GM12801 (cell line): Measurements from ENCODE around the gene KRT74.

Source experiments
- TF ChIP-seq, protein P1 (sequence below): IDR thresholded peaks from one replicate; pipeline ENCODE4 v1.5.1; 2011; ENCODE audit warnings: control low read depth; ENCODE audit not compliant: insufficient read length; ENCODE audit errors: extremely low read depth

KRT74 gene

DNA sequence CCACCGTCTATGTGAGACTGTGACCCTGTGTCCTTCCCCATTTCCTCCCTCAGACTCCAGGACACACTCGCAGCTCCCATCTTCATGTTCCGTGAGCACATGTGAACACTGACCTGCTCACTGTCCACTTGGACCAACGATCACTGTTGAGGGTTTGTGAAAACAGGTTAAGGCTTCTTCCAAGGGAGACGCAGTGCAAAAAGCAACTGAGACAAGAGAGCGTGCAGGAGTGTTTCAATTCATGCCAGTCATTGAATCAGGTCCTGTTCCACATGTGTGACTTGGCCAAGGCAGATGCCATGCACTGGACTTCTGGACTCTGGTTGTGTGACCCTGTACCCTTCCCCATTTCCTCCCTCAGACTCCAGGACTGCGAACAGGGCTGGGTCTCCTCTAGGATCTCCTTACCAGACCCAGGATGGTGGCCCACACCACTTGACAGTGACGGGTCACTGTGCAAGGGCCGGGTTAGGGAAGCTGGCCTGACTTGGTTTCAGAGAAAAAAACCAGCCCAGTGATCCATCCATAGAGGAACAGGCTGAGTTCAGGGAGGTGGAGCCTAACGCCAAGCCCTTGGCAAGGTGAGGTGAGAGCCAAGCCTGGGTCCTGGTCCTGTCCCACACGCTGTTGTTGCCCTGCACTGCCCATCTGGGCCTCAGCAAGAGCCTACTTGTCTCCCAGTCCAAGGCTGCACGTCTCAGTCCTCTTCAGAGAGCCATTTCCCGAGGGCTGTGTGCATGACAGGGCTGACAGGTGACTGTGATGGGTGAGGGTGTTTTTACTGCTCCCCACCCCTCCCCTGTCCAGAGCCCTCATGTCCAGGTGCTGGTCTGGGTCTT lies 47.8 kb downstream of the KRT74 start:
- TF ChIP-seq, protein P1, sequence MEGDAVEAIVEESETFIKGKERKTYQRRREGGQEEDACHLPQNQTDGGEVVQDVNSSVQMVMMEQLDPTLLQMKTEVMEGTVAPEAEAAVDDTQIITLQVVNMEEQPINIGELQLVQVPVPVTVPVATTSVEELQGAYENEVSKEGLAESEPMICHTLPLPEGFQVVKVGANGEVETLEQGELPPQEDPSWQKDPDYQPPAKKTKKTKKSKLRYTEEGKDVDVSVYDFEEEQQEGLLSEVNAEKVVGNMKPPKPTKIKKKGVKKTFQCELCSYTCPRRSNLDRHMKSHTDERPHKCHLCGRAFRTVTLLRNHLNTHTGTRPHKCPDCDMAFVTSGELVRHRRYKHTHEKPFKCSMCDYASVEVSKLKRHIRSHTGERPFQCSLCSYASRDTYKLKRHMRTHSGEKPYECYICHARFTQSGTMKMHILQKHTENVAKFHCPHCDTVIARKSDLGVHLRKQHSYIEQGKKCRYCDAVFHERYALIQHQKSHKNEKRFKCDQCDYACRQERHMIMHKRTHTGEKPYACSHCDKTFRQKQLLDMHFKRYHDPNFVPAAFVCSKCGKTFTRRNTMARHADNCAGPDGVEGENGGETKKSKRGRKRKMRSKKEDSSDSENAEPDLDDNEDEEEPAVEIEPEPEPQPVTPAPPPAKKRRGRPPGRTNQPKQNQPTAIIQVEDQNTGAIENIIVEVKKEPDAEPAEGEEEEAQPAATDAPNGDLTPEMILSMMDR, result no peak

DNA sequence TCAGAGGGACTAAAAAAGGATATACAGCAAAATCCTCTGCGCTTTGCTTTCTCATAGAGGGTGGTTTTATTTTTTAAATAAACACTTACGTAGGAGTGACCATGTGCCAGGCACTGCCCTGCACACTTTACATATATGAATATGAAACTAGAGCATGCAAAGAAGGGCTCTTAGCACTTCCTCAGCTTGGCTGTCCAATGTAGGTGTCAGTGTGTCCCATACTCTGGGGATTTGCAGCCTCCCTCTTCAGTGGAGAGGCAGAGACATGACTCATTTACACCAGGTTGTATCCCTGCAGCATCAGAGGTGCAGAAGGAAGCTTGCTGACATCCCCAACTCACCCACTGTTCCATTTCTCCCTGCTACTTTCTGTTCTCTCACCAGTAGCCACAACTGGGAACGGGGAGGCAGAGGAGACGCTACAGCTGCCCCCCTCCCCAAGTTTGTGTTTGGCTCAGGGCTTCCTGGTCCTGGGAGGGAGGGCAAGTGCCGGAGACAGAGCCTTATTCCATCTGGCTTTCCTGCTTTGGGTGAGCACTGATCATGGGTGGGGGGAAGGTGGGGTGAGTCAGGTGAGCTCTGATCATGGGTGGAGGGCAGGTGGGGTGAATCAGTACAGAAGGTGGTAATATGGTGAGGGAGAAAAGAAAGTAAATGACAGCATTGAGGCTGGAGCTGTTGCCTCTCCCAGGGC lies 48.6 kb downstream of the KRT74 start:
- TF ChIP-seq, protein P1, result no peak

DNA sequence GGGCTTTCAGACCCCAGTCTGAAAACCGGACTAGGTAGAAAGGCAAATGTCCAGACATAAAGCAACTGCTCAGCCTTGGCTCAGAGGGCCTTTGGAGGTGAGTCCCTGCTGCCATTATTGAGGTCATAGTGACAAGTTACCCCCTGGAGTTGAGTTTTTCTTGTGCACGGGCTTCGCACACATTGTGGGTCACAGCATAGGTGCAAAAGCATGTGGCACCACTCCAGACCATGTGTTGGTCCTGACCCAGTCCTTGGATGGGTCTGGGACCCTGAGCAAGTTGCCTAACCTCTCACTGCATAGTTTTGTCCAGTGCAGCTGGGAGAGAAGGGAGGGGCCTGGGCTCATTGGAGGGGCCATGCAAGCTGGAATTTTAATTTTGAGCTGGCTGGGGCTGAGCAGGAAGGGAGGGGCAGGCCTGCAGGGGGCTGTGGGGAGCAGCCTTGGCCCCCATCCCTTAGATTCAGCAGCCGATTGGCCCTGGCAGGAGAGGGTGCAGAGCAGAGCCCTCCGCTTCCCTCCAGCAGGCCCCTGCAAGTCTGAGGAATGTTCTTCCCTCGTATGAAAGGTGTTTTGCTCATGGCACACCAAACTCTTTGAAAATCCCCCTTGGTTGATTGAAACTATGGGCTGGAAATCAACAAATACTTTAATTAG lies 49.3 kb downstream of the KRT74 start:
- TF ChIP-seq, protein P1, result no peak

DNA sequence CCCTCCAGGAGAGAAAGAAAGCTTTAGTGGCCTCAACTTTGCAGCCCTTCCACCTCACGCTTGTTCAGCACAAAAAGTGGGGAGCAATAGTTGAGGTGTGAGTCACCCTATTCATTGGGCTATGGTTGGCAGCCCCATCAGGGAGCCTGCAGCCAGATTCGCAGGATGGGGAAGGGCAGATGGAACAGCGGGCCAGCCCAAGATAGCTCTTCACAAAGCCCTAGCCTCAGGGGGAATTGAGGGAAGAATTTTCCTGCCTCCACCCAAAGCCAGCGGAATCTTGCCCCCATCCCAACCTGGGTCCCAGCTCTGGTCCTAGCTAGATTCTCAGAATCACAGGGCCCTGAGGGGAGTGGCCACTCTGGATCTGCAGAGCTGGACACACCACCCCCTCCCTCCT lies 49.8 kb downstream of the KRT74 start:
- TF ChIP-seq, protein P1, result no peak

DNA sequence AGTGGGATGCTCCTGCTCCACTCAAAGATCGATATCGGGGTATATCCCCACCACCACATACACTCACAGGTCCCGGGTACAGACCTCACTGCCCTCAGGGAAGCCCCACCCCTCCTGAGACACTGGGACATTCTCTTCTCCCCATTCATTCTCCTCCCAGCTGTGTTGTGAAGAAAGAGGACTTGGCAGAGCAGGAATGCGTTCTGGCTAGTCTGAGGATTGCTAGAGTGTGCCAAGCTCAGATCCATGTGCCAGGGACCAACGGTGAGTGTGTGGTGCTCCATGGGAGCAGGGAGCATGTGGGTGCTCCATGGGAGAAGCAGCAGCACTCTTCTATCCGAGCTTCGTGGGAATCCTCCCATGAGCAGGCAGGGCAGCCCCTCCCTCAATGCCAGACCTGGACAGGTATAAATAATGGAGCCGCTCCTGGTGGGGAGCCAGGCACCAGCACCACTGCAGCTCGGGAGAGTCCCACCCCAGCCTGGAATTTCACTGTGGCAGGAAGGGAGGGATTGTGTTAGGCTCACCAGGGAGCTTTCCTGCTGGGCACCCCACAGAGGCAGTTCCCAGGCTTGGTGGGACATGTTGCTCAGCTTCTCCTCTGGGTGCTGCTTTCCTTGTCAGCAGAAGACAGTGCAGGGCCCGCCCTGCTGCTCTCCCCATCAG lies 51.2 kb downstream of the KRT74 start:
- TF ChIP-seq, protein P1, result no peak

DNA sequence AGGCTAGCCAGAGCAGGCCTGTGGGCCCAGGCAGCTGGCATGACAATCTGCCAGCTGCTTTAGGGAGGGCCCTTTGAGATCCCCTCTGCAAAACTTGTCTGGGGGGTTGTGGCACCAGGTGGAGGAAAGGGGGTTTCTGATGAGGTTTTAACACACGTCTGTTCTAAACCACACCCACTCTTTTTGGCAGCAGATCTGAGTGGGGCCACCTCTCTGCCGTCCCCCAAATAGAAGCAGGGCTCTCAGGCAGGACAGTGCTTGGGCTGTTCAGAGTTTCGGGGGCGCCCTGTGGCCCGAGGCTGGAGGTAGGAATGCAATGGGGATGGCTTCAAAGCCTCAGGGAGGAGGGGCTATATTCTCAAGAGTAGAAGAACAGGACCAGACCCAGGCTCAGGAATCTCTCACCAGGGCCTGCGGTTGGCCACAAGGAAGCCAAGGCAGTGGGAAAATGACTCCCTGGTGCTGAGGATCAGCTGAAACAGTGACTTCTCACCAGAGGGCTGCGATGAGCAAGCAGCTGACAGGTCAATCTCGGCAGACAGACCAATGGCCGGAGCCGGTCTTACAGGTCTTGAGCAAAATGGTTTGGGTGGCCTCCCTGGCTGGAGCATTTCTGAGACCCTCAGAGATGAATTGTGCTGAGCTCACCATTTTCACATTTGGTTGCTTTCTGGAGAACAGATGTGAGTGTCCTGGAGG lies 51.9 kb downstream of the KRT74 start:
- TF ChIP-seq, protein P1, result no peak
